Measurements from ENCODE around the gene SYT15B. TPM values are rescaled to one million over a fixed set of nuclear protein-coding genes. Genes with fewer than 3 reads are reported as not detected.
"Not testable (repeated sequence)": the region's sequence is repeated elsewhere in the genome, so short reads cannot be mapped to it uniquely, and the experiment has no call there.

The SYT15B gene
- total RNA-seq, 1 experiment from 2014 or later = not detected

DNA sequence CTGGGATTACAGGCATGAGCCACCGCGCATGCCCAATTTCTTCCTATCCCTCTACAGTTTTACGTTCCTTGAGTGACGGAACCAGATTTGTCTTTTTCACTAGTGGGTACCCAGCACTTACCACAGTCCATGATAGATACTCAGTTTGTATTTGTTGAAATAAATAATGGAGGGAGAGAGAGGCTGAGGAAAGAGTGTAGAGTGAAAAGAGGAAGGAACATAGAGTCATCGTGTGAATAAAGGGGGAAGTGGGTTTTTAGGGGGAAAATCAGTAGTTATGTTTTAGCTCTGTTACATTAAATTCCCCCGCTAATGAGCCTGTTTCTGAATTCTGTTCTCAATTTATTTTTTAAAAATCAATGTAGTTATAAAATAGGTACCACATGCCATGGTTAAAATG lies 37.7 kb downstream of the SYT15B start:
- not testable (repeated sequence) for DNase-seq (ENCODE audit: low read depth)

DNA sequence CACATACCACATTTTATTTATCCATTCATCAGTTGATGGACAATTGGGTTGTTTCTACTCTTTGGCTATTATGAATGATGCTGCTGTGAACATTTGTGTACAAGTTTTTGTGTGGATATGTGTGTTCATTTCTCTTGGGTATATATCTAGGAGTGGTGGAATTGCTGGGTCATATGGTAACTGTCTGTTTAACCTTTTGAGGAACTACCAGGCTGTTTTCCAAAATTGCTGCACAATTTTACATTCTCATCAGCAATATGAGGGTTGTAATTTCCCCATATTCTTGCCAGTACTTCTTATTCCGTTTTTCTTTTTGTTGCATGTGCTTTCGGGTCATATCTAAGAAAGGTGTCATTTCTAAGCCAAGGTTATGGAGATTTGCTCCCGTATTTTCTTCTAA lies 38.3 kb downstream of the SYT15B start:
- not testable (repeated sequence) for DNase-seq (ENCODE audit: low read depth)

DNA sequence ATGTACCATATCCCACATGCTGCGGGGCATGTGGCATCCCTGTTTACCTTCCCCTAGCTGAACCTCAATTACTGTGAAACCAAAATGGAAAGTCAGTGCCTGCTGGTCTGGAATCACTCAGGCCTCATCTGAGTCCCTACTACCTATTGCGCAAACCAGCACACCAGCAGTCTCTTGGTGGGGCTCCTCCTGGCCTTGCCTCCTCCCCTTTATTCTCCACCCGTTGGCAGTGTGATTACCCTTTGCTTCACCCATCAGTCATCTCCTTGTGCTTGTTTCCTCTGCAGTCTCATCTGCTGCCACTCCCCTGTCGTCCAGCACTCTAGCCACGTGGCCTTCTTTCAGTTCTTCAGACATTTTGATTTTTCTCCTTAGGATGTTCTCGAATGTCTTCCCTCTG lies 39.3 kb downstream of the SYT15B start:
- not testable (repeated sequence) for DNase-seq (ENCODE audit: low read depth)

DNA sequence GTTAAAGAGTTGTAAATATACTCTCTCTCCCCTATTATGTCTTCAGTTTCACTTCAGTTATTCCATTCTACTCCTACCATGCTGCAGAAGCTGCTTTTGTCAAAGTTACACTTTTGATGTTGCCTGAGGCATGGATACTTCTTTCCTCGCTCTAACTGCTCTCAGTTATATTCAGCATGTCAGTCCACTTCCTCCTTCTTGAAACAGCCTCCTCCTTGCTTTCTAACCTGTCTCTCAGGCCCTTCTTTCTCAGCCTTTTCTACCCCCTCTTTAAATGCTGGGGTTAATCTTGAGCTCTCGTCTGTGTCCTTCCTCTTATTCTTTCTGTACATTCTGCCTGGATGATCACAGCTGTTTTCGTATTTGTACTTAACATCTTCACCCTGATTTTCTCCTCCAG lies 40.0 kb downstream of the SYT15B start:
- DNase-seq (ENCODE audit: low read depth) = not testable (repeated sequence)

DNA sequence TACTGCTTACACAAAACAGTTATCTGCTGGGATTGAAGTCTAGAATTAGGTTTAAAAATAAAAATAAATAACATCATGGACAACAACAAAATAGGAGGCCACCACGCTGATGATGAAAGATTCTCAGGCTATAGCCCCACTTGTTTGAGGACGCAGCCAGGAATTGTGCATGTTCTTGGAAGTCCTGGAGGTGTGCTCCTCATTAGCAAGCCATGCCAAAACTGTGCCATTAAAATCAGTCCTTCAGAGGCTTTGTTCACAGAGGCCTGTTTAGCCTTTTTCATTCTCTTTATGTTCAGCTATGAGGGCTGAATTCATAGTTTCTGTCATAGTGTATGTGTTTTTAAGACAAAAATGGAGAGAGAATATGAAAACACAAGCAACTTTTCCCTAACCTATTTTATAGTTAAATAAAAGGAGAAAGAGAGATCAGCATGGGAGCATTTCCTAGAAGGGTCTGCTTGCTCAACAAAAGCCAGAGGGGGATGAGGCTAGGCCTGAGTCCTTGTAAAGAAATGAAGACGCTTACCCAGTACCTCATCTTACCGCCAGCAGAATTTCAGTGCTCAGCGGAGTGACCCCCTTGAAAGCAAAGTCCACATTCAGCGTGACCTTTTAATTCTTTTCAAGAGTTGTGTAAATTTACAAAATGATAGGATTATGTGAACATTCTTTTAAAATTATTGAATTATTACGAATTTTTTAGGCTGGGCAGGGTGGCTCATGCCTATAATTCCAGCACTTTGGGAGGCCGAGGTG lies 46.2 kb downstream of the SYT15B start:
- DNase-seq (ENCODE audit: low read depth) = not testable (repeated sequence)

Other genes with a start within 250 kb of the SYT15B start
- 1.8 and 2.2 TPM in 2 replicates for gene AGAP9, start 240.0 kb downstream of the SYT15B start, total RNA-seq (2014; rRNA removed; shearing (Covaris generic))
- 0.86 and 2.2 TPM in 2 replicates for gene NPY4R2, start 155.1 kb upstream of the SYT15B start, total RNA-seq (2014; rRNA removed; shearing (Covaris generic))
- gene FAM25C, start 236.2 kb upstream of the SYT15B start, total RNA-seq (2014; rRNA removed; shearing (Covaris generic)) = not detected in 2 replicates